ENCODE measurements around the gene CAPZB.

CAPZB gene

DNA sequence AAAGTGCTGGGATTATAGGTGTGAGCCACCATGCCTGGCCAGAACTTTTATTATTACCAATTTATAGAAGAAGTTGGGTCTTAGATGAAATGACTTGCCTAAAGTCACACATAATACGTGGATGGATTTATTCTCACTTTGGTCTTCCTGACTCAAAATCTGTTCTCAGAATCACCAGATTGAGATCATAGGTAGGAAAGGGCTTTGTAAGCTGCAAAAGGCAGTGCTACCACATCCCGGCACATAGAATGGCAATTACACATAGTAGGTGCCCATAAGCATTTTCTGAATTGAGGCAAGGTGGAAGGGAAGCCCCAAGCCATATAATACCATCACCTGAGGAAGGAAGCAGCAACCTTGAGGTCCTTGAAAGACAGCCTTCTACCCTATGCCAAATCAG lies 8.2 kb upstream of the CAPZB start:
- Histone ChIP-seq H4K20me1 (ENCODE audit: insufficient read depth, low read length) (no peaks in the 10 kb centered on the region), H2AFZ (ENCODE audit: low read length) (no peak overlapping the region), H3K4me1 (ENCODE audit: low read length) (peaks cover 18% of the 10 kb centered on the region), H3K9me2 (replicated peaks; ENCODE audit: insufficient read depth, low read length) (no peaks in the 10 kb centered on the region), H3K27ac (ENCODE audit: low read length) (no peak overlapping the region), H3K79me2 (ENCODE audit: low read length) (no peaks in the 10 kb centered on the region), H3F3A (ENCODE audit: insufficient read depth, low read length) (peaks cover 11% of the 10 kb centered on the region), H3K27me3 (replicated peaks; ENCODE audit: insufficient read depth, low read length) (no peaks in the 10 kb centered on the region), H3K4me3 (ENCODE audit: low read length) (no peak overlapping the region), H3K9me3 (replicated peaks; ENCODE audit: insufficient read depth, low read length) (no peaks in the 10 kb centered on the region), H3K9ac (ENCODE audit: low read length) (no peak overlapping the region), H3K4me2 (ENCODE audit: low read depth, low read length) (no peak overlapping the region), H3K36me3 (replicated peaks; ENCODE audit: insufficient read depth, low read length) (no peaks in the 10 kb centered on the region)
- TF ChIP-seq EZH2phosphoT487 (IDR thresholded peaks at IDR 0.05; ENCODE audit: low read length) = no peak
- no peak for TF ChIP-seq EZH2 (optimal IDR thresholded peaks at IDR 0.05; ENCODE audit: low read depth, low read length)
- TF ChIP-seq CTCF (IDR thresholded peaks at IDR 0.05; ENCODE audit: low read length) = no peak
- DNase-seq = no peak

- peaks cover 7% of the 10 kb centered on the region for H3K4me1 ChIP-seq (ENCODE audit: low read length)
- no peaks in the 10 kb centered on the region for H3K27me3 ChIP-seq (replicated peaks; ENCODE audit: insufficient read depth, low read length)
- H3K27ac ChIP-seq (ENCODE audit: low read length) = no peak overlapping the region
- no peaks in the 10 kb centered on the region for H4K20me1 ChIP-seq (ENCODE audit: insufficient read depth, low read length)
- TF ChIP-seq CTCF (IDR thresholded peaks at IDR 0.05; ENCODE audit: low read length) (no peak), EZH2phosphoT487 (IDR thresholded peaks at IDR 0.05; ENCODE audit: low read length) (no peak), EZH2 (optimal IDR thresholded peaks at IDR 0.05; ENCODE audit: low read depth, low read length) (no peak)
- H3K4me3 ChIP-seq (ENCODE audit: low read length) = no peak overlapping the region
- H3K36me3 ChIP-seq (replicated peaks; ENCODE audit: insufficient read depth, low read length) = no peaks in the 10 kb centered on the region
- DNase-seq = no peak
- no peak overlapping the region for H3K4me2 ChIP-seq (ENCODE audit: low read depth, low read length)
- peaks cover 8% of the 10 kb centered on the region for H3K79me2 ChIP-seq (ENCODE audit: low read length)
- no peaks in the 10 kb centered on the region for H3K9me2 ChIP-seq (replicated peaks; ENCODE audit: insufficient read depth, low read length)
- H3F3A ChIP-seq (ENCODE audit: insufficient read depth, low read length) = peaks cover 13% of the 10 kb centered on the region; the same call in 1 of the 2 replicates
- H2AFZ ChIP-seq (ENCODE audit: low read length) = no peak overlapping the region
- no peak overlapping the region for H3K9ac ChIP-seq (ENCODE audit: low read length)
- no peaks in the 10 kb centered on the region for H3K9me3 ChIP-seq (replicated peaks; ENCODE audit: insufficient read depth, low read length)
These were observed 4.7 kb upstream of the CAPZB start for GRCh38 chr1:19489996-19490395.

- no peak overlapping the region for H2AFZ ChIP-seq (ENCODE audit: low read length)
- peaks cover 26% of the 10 kb centered on the region for H3K79me2 ChIP-seq (ENCODE audit: low read length)
- no peaks in the 10 kb centered on the region for H3K36me3 ChIP-seq (replicated peaks; ENCODE audit: insufficient read depth, low read length)
- TF ChIP-seq CTCF (IDR thresholded peaks at IDR 0.05; ENCODE audit: low read length) = no peak
- TF ChIP-seq EZH2 (optimal IDR thresholded peaks at IDR 0.05; ENCODE audit: low read depth, low read length) = no peak
- TF ChIP-seq EZH2phosphoT487 (IDR thresholded peaks at IDR 0.05; ENCODE audit: low read length) = no peak
- H3K27me3 ChIP-seq (replicated peaks; ENCODE audit: insufficient read depth, low read length) = no peaks in the 10 kb centered on the region
- H3K27ac ChIP-seq (ENCODE audit: low read length) = no peak overlapping the region
- H3F3A ChIP-seq (ENCODE audit: insufficient read depth, low read length) = peaks cover 13% of the 10 kb centered on the region; the same call in 1 of the 2 replicates
- no peak overlapping the region for H3K4me3 ChIP-seq (ENCODE audit: low read length)
- H3K9me2 ChIP-seq (replicated peaks; ENCODE audit: insufficient read depth, low read length) = no peaks in the 10 kb centered on the region
- no peak overlapping the region for H3K4me2 ChIP-seq (ENCODE audit: low read depth, low read length)
- H3K9ac ChIP-seq (ENCODE audit: low read length) = no peak overlapping the region
- no peak for DNase-seq
- H3K9me3 ChIP-seq (replicated peaks; ENCODE audit: insufficient read depth, low read length) = no peaks in the 10 kb centered on the region
- peaks cover 17% of the 10 kb centered on the region for H3K4me1 ChIP-seq (ENCODE audit: low read length)
- H4K20me1 ChIP-seq (ENCODE audit: insufficient read depth, low read length) = peaks cover 10% of the 10 kb centered on the region
These were observed 2.8 kb upstream of the CAPZB start for GRCh38 chr1:19488136-19488535.
